Globus pallidus (tissue), 1 donor: ENCODE measurements around the gene SCAPER.

ENCODE experiments used
- DNase-seq: peaks from one replicate; pipeline ENCODE4 v3.0.0-alpha.2; 2015; ENCODE audit warnings: low spot score

SCAPER gene

GRCh38 chr15:76359152-76359551, 546.0 kb downstream of the SCAPER start:
- DNase-seq, result no peak

DNA sequence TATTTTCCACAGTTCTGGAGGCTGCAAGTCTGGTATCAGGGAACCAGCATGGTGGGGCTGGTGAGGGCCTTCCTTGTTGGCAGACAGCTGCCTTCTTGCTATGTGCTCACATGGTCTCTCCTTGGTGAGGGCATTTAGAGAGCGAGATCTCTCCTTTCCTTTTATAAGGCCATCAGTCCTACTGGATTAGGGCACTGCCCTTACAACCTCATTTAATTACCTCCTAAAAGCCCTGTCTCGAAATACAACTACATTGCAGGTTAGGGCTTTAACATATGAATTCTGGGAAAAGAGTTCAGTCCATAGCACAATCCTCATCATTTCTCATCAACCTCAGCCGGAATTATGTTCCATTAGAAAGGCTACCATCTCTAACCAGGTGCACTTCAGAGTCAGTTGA, 546.7 kb downstream of the SCAPER start:
- DNase-seq, result no peak

DNA sequence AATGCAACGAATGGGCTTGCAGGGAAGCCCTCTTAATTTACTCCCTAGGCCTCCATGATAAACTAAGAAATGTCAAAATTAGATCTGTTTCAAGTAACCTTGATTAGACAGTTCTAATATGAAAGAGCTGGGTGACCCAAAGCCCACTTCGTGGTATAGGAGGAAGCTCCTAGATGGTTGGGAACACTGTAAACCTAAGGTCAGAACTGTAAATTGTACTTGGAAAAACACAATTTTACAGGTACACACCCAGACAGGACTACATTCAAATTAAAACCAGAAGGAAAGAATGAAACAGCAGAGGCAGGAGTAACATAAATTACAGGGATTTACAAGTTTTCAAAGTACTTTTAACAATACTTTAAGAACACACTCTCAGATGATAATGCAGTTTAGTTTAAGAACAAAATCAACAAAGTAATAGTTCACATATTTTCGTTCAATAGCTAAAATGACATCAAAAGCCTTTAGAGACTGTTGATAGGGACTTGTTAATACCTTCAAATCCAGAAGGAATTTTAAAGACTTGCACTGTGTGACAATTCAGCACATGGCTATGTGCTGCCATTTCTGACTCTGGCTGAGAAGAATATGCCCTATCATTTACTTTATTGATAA, 550.2 kb downstream of the SCAPER start:
- DNase-seq, result no peak

DNA sequence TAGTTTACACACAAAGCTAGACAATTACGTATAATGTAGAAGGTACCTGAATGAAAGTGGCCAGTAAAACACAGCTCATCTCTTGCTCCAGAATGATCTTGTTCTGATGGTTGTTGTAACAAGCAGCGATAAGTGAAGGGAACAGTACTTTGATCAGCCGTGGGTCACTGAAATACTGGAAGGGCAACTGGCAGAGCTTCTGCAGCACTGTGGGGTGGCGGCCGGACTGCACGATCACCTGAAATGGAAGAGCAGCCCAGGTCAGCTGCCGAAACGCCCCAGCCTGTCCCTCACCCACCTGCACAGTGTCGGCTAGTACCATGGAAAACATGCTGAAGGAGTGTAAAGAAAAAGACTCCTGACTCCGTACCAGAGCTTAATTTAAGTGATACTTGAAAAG, 551.2 kb downstream of the SCAPER start:
- no peak for DNase-seq

DNA sequence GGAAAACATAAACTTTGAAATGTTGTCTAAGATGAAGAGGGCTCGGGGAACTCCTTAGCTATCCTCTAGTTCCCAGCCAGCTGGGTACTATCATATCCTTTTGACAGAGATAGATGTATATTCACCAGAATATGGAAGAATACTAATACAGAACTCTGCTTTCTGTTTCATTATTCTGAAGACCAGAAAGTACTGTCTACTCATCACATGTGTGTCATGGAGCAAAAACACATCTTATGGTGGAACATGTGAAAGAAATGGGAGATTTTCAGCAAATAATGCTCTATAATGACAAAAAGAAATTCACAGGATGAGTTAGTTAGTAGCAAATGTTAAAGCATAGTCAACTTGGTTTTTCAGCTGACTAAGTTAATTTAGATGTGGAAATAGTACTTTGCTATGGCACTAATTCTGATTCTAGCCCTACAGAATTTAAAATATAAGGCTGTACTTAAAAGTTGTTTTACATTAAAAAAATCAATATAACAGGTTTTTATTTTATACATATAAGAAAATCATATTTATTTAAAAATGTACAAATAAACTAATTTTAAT, 552.0 kb downstream of the SCAPER start:
- DNase-seq, result no peak

DNA sequence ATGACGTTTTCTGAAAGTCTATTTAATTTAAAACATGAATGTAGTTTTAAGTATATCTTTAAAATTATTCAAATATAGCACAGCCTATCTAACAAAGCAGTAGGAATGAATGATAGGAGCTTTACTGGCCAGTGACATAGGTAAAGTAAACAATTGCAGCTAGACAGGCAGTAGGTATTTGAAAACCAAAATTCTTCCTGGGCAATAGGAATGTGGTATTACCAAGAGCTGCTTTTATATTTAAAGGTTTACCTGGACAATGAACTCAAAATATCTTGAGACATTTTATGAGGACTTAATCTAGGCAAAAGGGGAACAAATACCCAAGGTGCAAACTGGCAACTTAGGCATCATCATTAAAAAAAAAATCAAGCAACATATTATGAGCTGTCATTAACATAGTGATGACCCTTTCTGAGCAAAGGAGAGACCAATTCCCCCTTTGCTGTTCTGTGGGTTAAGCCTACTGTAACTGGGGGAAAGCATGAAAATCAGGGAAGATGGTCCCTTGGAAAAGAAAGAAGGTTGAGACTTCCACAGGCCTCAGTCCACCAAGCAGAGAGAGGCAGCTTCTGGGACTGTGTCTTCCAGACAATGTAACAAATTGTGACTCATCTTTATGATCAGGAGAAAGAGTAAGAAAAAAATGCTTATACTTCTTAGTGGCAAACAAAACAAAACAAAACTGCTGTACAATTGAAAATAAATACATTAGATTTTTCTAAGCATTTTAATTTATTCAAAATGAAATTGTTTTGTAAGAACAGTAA, 555.7 kb downstream of the SCAPER start:
- no peak for DNase-seq

DNA sequence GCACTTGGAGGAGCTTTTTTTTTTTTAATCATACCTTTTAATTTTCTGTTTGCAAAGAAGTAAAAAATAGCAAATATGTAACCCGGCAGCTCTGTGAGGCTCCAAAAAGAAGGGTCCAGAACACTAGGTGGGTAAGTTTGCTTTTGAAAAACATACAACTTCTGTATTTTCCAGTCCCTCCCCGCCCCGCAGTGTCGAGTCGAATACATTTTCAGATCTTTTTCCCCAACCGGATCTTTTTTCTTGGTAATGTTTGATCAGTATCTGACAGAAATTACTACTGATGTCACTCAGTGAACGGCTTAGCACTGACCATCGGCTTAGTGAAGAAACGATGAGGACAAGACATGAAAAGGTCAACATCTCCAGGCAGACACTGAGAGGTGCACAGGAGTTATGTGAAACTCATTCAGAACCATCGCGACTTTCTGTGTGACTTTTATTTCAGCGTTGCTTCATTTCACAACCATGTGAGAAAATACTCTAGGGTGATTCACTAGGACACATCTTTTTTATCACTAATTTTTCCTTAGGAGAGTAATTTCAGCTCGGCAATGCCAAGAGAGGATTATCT, 557.6 kb downstream of the SCAPER start:
- no peak for DNase-seq

GRCh38 chr15:76346669-76347481, 558.3 kb downstream of the SCAPER start:
- DNase-seq, result no peak

- no peak for DNase-seq
Measured at GRCh38 chr15:76345880-76346668, 559.1 kb downstream of the SCAPER start.

DNA sequence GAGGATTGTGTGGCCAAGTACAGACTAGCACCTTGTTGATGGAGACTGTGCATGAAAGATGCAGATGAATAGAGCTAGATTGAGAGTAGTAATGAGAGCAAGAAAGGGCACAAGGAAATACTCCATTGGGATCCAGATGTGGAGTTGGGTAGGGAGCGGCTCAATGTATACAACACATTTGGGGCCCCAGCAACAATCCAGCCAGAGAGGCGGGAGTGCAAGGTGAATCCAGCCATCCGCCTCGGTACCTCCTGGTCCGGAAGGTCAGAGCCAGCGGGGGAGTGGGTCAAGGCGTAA, 559.6 kb downstream of the SCAPER start:
- no peak for DNase-seq

- DNase-seq, result no peak
Measured at GRCh38 chr15:76344893-76345582, 560.1 kb downstream of the SCAPER start.

GRCh38 chr15:76343313-76343996, 561.7 kb downstream of the SCAPER start:
- no peak for DNase-seq

GRCh38 chr15:76342382-76343201, 562.5 kb downstream of the SCAPER start:
- no peak for DNase-seq

DNA sequence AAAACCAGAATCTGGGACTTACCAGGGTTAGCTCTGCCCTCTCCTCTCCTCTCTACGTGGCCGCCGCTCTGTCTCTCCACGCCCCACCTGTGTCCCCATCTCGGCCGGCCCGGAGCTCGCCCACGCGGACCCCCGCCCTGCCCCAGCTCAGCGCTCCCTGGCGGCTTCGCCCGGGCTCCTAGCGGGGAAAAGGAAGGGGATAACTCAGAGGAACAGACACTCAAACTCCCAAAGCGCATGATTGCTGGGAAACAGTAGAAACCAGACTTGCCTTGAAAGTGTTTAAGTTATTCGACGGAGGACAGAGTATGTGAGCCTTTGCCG, 563.1 kb downstream of the SCAPER start:
- DNase-seq, result no peak

DNA sequence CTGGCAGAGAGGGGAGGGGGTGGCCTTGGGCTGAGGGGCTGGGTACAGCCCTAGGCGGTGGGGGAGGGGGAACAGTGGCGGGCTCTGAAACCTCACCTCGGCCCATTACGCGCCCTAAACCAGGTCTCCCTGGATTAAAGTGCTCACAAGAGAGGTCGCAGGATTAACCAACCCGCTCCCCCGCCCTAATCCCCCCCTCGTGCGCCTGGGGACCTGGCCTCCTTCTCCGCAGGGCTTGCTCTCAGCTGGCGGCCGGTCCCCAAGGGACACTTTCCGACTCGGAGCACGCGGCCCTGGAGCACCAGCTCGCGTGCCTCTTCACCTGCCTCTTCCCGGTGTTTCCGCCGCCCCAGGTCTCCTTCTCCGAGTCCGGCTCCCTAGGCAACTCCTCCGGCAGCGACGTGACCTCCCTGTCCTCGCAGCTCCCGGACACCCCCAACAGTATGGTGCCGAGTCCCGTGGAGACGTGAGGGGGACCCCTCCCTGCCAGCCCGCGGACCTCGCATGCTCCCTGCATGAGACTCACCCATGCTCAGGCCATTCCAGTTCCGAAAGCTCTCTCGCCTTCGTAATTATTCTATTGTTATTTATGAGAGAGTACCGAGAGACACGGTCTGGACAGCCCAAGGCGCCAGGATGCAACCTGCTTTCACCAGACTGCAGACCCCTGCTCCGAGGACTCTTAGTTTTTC, 563.6 kb downstream of the SCAPER start:
- DNase-seq, result no peak

- no peak for DNase-seq
Measured at GRCh38 chr15:76340803-76341365, 564.3 kb downstream of the SCAPER start.

GRCh38 chr15:76340198-76340802, 564.8 kb downstream of the SCAPER start:
- no peak for DNase-seq
